PFSK-1 (cell line): ENCODE data around the gene BBIP1.

Source experiments
- REST ChIP-seq, 2 experiments: IDR thresholded peaks; 2 replicates each; pipeline versions ENCODE4 v1.6.1 to v1.8.0; 2011 to 2012; ENCODE audit warnings: low read depth in 2 of 2, low read length in 2 of 2, control low read depth in 1 of 2, inconsistent platforms in 1 of 2, mild to moderate bottlenecking in 1 of 2, moderate library complexity in 1 of 2; ENCODE audit not compliant: insufficient read depth in 1 of 2
- TAF1 ChIP-seq: IDR thresholded peaks from 2 replicates; pipeline ENCODE4 v1.6.1; 2012; ENCODE audit warnings: low read length, control low read depth, borderline replicate concordance; ENCODE audit not compliant: insufficient read depth

- TF ChIP-seq REST (IDR thresholded peaks at IDR 0.05; ENCODE audit: insufficient read depth in 1 of 2, low read depth in 2 of 2, low read length in 2 of 2) = no peak
- no peak for TF ChIP-seq TAF1
Observed at GRCh38 chr10:110859973-110860376, 59.0 kb downstream of the BBIP1 start.
